GM20000 (cell line): Measurements from ENCODE around the gene NFATC3.

Experiments used
- DNase-seq: peaks from one replicate; pipeline ENCODE4 v3.0.0; 2012; ENCODE audit warnings: low spot score
- CTCF ChIP-seq: IDR thresholded peaks from 2 replicates; pipeline ENCODE4 v1.5.1; 2012; ENCODE audit warnings: mild to moderate bottlenecking, control low read depth; ENCODE audit errors: extremely low read depth, missing control alignments

The NFATC3 gene

GRCh38 chr16:68066763-68067162 lies 18.4 kb upstream of the NFATC3 start:
- no peak for TF ChIP-seq CTCF
- no peak for DNase-seq

- no peak for DNase-seq
- no peak for TF ChIP-seq CTCF
Measured at GRCh38 chr16:68068926-68069325, 16.2 kb upstream of the NFATC3 start.

- TF ChIP-seq CTCF: no peak
- no peak for DNase-seq
Measured at GRCh38 chr16:68069511-68070248, 15.5 kb upstream of the NFATC3 start.

- DNase-seq: peak; percentile 42
- TF ChIP-seq CTCF: no peak
Measured at GRCh38 chr16:68070249-68070730, 14.9 kb upstream of the NFATC3 start.

GRCh38 chr16:68070806-68071517 lies 14.2 kb upstream of the NFATC3 start:
- TF ChIP-seq CTCF: no peak
- peak; percentile 54 for DNase-seq

GRCh38 chr16:68071518-68071901 lies 13.7 kb upstream of the NFATC3 start:
- DNase-seq: no peak
- no peak for TF ChIP-seq CTCF

- no peak for TF ChIP-seq CTCF
- DNase-seq: no peak
Measured at GRCh38 chr16:68072038-68072695, 13.0 kb upstream of the NFATC3 start.
